ENCODE data around the gene AP4E1.
"Not testable (repeated sequence)": the region's sequence is repeated elsewhere in the genome, so short reads cannot be mapped to it uniquely, and the experiment has no call there.

The AP4E1 gene

GRCh38 chr15:50945725-50946124 lies 37.2 kb downstream of the AP4E1 start:
- DNase-seq (ENCODE audit: low read depth in 2 of 2), result no peak

- not testable (repeated sequence) for DNase-seq (ENCODE audit: low read depth in 2 of 2)
These were observed 42.3 kb downstream of the AP4E1 start for GRCh38 chr15:50950745-50951144.

- no peak for DNase-seq (ENCODE audit: low read depth in 2 of 2)
These were observed 44.8 kb downstream of the AP4E1 start for GRCh38 chr15:50953302-50953701.

- not testable (repeated sequence) for DNase-seq (ENCODE audit: low read depth in 2 of 2)
These were observed 46.4 kb downstream of the AP4E1 start for GRCh38 chr15:50954837-50955236.

GRCh38 chr15:50959717-50960116 lies 51.2 kb downstream of the AP4E1 start:
- DNase-seq (ENCODE audit: low read depth in 2 of 2), result no peak

GRCh38 chr15:50964075-50964474 lies 55.6 kb downstream of the AP4E1 start:
- no peak for DNase-seq (ENCODE audit: low read depth in 2 of 2)

GRCh38 chr15:50968353-50968752 lies 59.9 kb downstream of the AP4E1 start:
- no peak for DNase-seq (ENCODE audit: low read depth in 2 of 2)

GRCh38 chr15:50970524-50970923 lies 62.0 kb downstream of the AP4E1 start:
- DNase-seq (ENCODE audit: low read depth in 2 of 2), result no peak

GRCh38 chr15:50971115-50971514 lies 62.6 kb downstream of the AP4E1 start:
- no peak for DNase-seq (ENCODE audit: low read depth in 2 of 2)

GRCh38 chr15:50971542-50971941 lies 63.1 kb downstream of the AP4E1 start:
- no peak for DNase-seq (ENCODE audit: low read depth in 2 of 2)

GRCh38 chr15:50973605-50974004 lies 65.1 kb downstream of the AP4E1 start:
- DNase-seq (ENCODE audit: low read depth in 2 of 2), result no peak

- no peak for DNase-seq (ENCODE audit: low read depth in 2 of 2)
These were observed 68.7 kb downstream of the AP4E1 start for GRCh38 chr15:50977162-50977561.

GRCh38 chr15:50978580-50978979 lies 70.1 kb downstream of the AP4E1 start:
- DNase-seq (ENCODE audit: low read depth in 2 of 2), result no peak

GRCh38 chr15:50979041-50979440 lies 70.6 kb downstream of the AP4E1 start:
- DNase-seq (ENCODE audit: low read depth in 2 of 2), result no peak

GRCh38 chr15:50993598-50993997 lies 85.1 kb downstream of the AP4E1 start:
- DNase-seq (ENCODE audit: low read depth in 2 of 2), result no peak

- no peak for DNase-seq (ENCODE audit: low read depth in 2 of 2)
These were observed 88.2 kb downstream of the AP4E1 start for GRCh38 chr15:50996641-50997040.

GRCh38 chr15:50997371-50998051 lies 89.0 kb downstream of the AP4E1 start:
- DNase-seq (ENCODE audit: low read depth in 2 of 2), result no peak

- no peak for DNase-seq (ENCODE audit: low read depth in 2 of 2)
These were observed 95.6 kb downstream of the AP4E1 start for GRCh38 chr15:51004103-51004551.

- no peak for DNase-seq (ENCODE audit: low read depth in 2 of 2)
These were observed 98.0 kb downstream of the AP4E1 start for GRCh38 chr15:51006336-51006985.

- no peak for DNase-seq (ENCODE audit: low read depth in 2 of 2)
These were observed 98.7 kb downstream of the AP4E1 start for GRCh38 chr15:51007131-51007666.

- no peak for DNase-seq (ENCODE audit: low read depth in 2 of 2)
These were observed 102.7 kb downstream of the AP4E1 start for GRCh38 chr15:51011212-51011611.

GRCh38 chr15:51016615-51017014 lies 108.1 kb downstream of the AP4E1 start:
- no peak for DNase-seq (ENCODE audit: low read depth in 2 of 2)

GRCh38 chr15:51022206-51022605 lies 113.7 kb downstream of the AP4E1 start:
- DNase-seq (ENCODE audit: low read depth in 2 of 2), result no peak

Data from stimulated activated CD4-positive, alpha-beta T cell treated with anti-CD3 and anti-CD28 coated beads, Interleukin-1b, Interleukin-23, amount 100 ng/mL, for 4 hours (primary cell).